Putamen (tissue), 1 donor: Measurements from ENCODE around the gene PCNX4.

ENCODE experiments used
- DNase-seq: peaks from one replicate; pipeline ENCODE4 v3.0.0-alpha.2; 2016; ENCODE audit warnings: low spot score

PCNX4 gene

GRCh38 chr14:60206249-60206670 is 114.5 kb downstream of the PCNX4 start:
- no peak for DNase-seq

DNA sequence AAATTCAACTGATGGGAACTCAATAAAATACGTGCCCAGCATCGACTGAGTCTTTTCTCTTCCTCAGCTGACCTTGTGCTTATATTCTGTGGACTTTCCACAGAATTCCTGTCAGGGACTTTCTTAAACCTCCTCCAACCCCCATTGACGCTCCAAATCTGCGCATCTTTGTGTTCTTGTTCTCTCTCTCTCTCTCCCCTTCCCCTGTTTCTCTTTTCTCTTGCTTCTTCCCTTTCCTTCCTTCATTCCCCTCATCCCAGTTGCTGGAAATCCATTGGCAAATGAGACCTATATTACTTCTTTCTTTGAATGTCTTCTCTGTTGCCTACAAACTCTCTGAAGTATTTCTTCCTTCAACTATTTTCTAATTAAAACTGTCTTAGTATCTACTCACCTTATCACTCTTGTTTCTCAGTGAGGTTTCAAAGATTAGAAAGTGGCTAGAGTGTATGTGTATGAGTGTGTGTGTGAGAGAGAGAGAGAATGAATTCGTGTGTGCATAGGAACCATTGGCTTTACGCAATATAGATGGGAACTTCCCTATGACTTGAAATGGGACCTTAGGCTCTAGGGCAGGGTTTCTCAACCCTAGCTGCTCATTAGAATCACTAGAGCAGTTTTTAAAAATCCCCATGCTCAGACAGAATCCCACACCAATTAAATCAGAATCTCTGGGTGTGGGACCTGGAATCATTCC is 115.3 kb downstream of the PCNX4 start:
- no peak for DNase-seq

DNA sequence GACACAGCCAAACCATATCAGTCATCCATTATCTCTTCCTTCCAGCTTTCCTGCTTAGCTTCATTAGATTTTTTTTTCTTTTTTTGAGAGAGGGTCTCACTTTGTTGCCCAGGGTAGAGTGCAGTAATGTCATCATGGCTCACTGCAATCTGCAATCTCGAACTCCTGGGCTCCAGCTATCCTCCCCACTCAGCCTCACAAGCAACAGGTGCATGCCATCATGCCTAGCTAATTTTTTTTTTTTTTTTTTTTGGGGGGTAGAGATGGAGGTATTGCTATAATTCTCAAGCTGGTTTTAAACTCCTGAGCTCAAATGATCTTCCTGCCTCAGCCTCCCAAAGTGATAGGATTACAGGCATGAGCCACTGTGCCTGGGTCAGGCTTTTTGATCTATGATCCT is 119.0 kb downstream of the PCNX4 start:
- no peak for DNase-seq

DNA sequence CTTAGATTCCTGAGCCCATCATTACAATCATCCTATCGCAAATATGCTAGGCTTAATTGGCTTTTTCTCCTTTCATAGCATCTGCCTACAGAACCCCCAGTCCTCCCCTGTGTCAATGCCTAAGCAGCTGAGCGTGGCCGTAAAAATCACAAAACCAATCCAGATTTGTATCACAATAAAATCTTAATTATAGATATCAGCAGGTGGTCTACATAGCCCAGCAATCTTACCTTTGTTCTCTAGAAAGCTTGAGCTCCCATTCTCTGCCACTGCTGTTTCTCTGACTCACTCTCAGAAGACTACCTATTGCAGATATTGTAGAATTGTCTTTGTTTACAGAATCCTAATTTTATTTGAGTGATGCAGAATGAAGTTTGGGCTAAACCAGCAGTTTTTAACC is 119.4 kb downstream of the PCNX4 start:
- DNase-seq: no peak

DNA sequence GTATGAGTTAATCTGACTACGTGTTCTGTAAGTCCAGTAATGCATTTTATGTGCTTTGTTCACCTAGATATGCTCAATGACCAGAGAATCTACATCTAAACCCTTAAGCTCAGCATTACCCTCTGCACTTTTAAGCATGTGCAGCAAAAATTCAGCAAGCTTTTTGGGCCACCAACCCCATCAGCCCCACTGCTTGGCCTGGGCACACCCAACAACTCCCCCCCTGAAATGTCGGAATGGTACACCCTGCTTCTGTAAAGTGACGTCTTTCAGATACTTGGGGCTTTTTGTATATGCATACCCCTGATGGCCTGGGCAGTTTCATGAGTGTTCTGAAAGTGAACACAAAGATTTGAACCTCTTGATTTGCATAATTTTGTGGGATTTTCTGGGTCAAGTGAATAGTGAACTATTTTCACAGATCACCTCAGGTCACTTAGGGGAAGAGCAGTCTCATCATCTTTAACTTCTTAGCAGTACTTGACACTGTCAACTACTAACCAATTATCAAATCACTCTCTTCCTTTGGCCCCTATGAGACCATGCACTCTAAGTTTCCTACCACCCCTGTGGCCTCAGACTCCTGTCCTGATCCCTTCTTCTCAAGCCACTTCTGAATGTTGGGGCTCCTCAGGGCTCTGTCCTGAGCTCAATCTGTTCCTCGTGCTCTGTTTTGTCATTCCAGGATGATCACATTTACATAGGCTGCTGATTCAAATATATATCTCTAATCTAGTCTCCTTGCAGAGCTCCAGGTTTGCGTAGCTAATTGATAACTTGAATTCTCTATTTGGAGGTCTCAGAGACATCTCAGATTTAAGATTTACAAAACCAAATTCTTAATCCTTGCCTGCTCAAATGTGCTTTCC is 121.0 kb downstream of the PCNX4 start:
- no peak for DNase-seq

DNA sequence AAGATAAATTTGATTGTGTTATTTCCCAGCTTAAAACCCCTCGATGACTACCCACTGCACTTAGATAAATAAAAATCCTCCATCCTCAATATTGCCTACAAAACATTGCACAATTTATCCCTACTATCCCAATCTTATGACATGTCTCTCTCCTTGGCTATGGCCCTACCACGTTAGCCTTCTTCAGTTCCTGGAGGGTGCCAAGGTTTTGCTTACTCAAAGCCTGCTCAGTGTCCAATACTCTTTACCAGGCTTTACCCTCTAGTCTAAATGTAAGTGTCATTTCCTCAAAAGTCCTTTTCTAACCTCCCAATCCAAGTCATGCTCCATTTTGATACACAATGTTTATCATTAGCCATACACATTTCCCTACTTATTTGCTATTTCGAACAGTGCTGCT is 122.3 kb downstream of the PCNX4 start:
- no peak for DNase-seq

DNA sequence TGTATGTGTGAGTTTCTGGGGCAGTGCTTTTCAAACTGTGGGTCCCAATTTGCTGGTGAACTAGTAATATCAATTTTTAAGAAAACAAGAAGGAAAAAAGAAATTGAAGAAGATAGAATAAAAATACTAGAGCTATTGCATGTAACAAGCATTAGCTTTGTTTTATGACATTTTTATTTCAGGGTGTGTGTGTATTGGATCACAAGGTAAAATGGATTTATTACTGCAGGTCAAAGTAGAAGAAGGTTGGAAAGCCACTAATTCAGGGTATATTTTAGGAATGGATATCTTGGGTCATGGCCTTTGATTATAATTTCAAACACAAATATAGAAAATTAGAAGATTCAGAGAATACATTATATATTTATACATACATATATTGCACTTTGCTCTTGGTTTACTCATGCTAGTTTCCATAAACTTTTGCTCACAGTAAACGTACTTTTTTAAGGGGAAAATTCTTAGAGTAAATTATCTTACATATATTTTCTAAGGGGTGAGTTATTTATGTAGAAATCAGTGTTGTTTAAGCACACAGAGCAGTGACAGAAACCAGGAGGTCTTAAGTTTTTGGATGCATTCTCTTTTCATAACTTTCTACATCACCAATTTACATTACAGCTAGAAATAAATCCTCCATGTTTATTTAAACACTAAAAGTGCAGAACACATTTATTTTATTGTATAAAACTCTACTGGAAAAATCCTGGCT is 122.8 kb downstream of the PCNX4 start:
- DNase-seq: no peak

DNA sequence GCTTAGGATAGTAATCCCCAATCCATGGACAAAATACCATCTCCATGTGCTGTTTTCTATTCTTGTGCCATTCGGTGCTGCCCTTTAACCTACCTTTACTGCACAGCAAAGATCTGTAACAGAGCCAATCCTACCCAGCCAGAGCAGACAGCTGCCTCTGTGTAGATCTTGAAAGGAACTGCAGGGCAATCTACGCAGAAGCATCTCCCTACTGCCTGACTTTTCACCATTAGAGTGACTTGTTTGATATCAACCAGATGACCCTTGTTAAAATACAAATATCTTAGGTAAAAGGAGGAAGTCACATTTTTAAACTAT is 123.4 kb downstream of the PCNX4 start:
- no peak for DNase-seq

DNA sequence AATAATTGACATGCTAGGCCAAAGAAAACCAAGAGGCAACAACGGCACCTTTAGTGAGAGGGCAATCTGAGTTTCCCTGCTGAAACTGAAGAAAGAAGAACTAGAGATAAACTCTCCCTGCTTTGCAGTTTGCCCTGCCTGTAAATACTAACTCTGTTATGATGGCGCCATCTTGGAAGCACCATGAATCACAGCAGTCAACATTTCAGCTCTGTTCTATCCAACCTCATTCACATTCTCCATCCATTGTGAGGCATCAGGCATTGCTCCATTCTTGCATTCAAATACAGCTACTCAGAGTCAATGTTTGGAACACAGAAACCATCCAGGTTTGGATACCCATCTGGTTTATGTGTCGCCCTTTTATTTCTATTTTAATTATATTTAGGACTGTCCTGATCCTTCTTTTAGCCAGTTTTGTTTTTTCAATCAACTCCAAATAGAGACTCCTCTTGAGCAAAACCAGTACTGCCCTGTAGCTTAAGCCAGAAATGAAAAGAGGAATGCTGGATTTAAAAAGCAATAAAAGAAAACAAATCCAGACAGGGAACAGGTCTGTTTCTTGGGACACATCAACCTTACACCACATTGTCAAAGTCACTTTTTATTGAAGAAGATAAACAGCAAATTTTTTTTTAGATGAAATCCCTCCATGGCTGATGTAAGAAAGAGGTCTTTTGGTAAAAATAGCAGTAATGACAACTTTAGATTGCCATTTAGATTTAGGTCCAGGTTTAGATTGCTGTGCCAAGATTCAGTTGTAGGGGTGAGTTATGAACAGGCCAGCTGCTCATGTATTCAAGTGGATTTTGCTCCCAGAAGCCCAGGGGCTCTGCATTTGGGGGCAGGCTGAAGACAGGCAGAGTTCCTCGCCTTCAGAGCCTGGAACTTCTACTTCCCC is 124.0 kb downstream of the PCNX4 start:
- no peak for DNase-seq

GRCh38 chr14:60217713-60218112 is 126.0 kb downstream of the PCNX4 start:
- DNase-seq: peak; percentile 5
